Epithelial cell of umbilical artery (primary cell): ENCODE data around the gene TNFSF18. TPM values are rescaled to one million over a fixed set of nuclear protein-coding genes. Genes with fewer than 3 reads are reported as not detected.

ENCODE experiments used
- total RNA-seq: library from RNA; depleted of rRNA; stranded (reverse); fragments of >200 nt; gene quantifications from 2 replicates; pipeline ENCODE4 v1.2.3, GENCODE V29; 2014

TNFSF18 gene, protein sequence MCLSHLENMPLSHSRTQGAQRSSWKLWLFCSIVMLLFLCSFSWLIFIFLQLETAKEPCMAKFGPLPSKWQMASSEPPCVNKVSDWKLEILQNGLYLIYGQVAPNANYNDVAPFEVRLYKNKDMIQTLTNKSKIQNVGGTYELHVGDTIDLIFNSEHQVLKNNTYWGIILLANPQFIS
- total RNA-seq: 28.3 and 85.7 TPM in 2 replicates

DNA sequence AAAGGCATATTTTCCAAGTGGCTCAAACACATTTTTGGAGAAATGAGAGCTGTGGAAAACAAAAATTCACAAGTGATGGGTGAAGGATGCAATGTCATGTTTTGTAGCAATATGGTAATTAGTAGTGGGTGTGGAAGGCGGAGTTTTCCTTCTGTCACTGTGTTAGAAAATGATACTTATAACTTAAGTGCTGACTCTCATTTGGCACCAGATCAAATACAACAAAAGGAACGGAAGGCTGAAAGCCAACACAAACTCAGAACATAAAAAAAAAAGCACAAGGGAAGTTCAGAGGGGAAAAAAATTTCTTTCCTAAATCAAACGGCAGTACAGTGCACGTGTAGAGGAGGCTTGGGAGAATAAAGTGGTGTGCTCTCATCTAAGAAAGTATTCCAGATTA is at the start of gene TNFSF18:
TSS of gene TNFSF18 (minus strand) at position 77 of the 400 bp plus-strand sequence. CDS start at position 32, 45 bp downstream.

Other genes starting within 250 kb of the TNFSF18 start
- 16.9 and 36.0 TPM in 2 replicates for gene TNFSF4, start 156.4 kb upstream of the TNFSF18 start, total RNA-seq